DMS53 treated with DMSO at 0.1 percent for 48 hours (cell line): ENCODE data around the gene DDX1.
A peak's percentile ranks its signal among the peaks of the same experiment; 100 is the strongest.

Experiments used
- DNase-seq: peaks from one replicate; lab custom pipeline; 2025; ENCODE audit not compliant: unreplicated experiment; lab: John Stamatoyannopoulos, UW

Gene DDX1

GRCh38 chr2:15626967-15627366 lies 35.3 kb downstream of the DDX1 start:
- DNase-seq = no peak

- no peak for DNase-seq
Measured at GRCh38 chr2:15627817-15628684, 36.4 kb downstream of the DDX1 start.

- DNase-seq = no peak
Measured at GRCh38 chr2:15628899-15629855, 37.5 kb downstream of the DDX1 start.

- DNase-seq = no peak
Measured at GRCh38 chr2:15630121-15630977, 38.7 kb downstream of the DDX1 start.

- no peak for DNase-seq
Measured at GRCh38 chr2:15630978-15631719, 39.5 kb downstream of the DDX1 start.

GRCh38 chr2:15631883-15632282 lies 40.2 kb downstream of the DDX1 start:
- no peak for DNase-seq

- DNase-seq = no peak
Measured at GRCh38 chr2:15633043-15633970, 41.6 kb downstream of the DDX1 start.

GRCh38 chr2:15633971-15634346 lies 42.3 kb downstream of the DDX1 start:
- no peak for DNase-seq

GRCh38 chr2:15634846-15635490 lies 43.3 kb downstream of the DDX1 start:
- DNase-seq = no peak

GRCh38 chr2:15636972-15637785 lies 45.5 kb downstream of the DDX1 start:
- peak; percentile 16 for DNase-seq

- no peak for DNase-seq
Measured at GRCh38 chr2:15638720-15639119, 47.1 kb downstream of the DDX1 start.

- no peak for DNase-seq
Measured at GRCh38 chr2:15639323-15640251, 47.9 kb downstream of the DDX1 start.

GRCh38 chr2:15640261-15640711 lies 48.6 kb downstream of the DDX1 start:
- peak; percentile 26 for DNase-seq

- DNase-seq = no peak
Measured at GRCh38 chr2:15640784-15641183, 49.1 kb downstream of the DDX1 start.

GRCh38 chr2:15641530-15641982 lies 49.9 kb downstream of the DDX1 start:
- no peak for DNase-seq

- DNase-seq = no peak
Measured at GRCh38 chr2:15642011-15642814, 50.5 kb downstream of the DDX1 start.
